Right forelimb (tissue), 1 donor: ENCODE data around the gene CHST8.
A peak's percentile ranks its signal among the peaks of the same experiment; 100 is the strongest.

Source experiments
- DNase-seq: peaks from one replicate; pipeline ENCODE4 v3.0.0-alpha.2; 2018

The CHST8 gene

GRCh38 chr19:33675501-33676124 is 53.9 kb downstream of the CHST8 start:
- DNase-seq = no peak

- DNase-seq = no peak
These were observed 55.4 kb downstream of the CHST8 start for GRCh38 chr19:33676999-33677665.

DNA sequence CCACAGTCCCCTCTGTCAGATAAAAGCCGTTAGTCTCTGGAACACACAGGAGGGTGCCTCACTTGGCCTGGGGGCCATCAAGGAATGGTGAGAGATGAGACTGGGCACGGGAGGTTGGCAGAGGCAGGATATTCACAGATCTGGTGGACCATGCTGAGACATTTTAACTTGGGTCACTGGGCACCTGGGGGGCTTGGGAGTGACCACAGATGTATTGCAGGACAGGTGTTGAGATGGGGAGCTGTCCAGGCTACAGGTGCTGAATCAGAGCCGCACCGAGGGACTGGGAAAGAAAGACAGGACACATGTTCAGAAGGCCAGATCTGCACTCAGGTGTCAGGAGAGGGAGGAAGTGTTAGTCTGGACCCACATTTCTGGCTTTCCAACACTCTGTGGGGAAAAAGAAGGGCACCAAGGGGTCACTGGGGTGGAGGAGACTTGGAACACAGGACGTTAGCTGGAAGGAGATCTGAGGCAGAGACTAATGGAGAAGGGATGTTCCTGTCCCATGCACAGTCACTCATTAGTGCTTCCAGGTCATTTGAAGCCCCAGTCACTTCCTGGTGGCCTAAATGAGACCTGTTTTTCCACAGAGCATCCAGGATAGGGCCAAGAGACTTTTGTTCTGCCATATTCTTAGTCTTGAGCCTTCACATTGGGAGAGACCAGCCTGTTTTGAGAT is 56.1 kb downstream of the CHST8 start:
- DNase-seq = no peak

DNA sequence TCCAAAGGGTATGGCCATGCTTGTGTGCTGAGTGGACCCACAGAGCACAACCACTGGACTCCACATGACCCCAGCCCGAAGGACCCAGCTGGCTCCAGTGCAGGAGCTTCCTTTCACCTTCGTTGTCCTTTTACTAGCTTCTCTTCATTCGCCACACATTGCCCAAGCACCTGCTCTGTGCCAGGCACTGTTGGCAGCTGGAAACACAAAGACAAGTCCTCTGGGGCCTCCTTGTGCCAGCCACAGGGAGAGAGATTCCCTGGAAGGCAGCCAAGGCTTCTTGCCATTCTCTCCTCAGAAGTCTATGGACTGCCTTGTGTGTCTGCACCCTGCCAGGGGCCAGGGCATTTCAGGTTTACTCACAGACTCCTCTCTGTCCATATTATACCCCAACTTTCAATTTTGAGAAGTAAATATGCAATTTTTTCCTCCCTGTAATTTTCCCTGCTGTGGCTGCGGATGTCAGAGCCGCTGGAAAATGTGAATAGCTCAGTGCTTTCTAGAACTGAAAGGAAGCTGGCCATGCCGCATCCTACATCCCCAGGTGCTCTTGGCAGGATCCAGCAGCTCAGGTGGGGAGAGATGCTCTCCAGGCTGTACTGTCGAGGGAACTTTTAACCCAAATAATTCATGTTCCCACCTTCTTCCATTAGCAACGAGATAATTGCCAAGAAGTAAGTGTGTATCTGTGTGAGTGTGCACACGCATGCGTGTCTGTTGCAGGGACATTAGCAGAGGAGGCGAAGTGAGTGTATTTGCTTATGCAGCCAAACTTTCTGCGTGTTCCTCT is 57.2 kb downstream of the CHST8 start:
- DNase-seq = no peak

- no peak for DNase-seq
These were observed 57.9 kb downstream of the CHST8 start for GRCh38 chr19:33679696-33680095.

DNA sequence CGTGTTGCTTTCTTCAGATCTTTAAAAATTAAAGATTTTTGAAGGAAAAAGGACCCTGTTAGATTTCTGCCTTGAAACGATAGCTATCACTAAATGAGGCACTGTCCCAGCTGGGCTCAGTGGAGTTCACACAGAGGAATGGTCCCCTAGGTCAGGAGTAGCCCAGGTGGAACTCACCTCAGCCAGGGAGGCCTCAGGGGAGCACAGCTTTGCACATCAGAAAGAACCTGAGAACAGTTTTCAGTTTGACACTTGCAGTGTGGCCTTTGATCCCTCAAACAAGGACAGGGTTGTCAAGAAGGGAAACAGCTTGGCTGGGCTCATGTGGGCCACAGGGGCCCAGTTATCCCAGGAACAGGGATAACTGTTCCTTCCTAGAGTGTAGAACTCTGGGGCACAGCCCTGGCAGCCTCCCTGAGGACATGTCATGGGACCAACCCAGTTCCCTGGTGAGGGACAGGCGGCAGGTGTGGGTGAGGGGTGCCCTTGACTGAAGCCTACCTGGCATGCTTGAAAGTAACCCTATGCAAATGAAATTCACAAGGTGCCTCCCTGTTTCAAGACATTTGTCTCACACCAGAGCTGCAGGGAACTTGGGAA is 59.4 kb downstream of the CHST8 start:
- DNase-seq = no peak

DNA sequence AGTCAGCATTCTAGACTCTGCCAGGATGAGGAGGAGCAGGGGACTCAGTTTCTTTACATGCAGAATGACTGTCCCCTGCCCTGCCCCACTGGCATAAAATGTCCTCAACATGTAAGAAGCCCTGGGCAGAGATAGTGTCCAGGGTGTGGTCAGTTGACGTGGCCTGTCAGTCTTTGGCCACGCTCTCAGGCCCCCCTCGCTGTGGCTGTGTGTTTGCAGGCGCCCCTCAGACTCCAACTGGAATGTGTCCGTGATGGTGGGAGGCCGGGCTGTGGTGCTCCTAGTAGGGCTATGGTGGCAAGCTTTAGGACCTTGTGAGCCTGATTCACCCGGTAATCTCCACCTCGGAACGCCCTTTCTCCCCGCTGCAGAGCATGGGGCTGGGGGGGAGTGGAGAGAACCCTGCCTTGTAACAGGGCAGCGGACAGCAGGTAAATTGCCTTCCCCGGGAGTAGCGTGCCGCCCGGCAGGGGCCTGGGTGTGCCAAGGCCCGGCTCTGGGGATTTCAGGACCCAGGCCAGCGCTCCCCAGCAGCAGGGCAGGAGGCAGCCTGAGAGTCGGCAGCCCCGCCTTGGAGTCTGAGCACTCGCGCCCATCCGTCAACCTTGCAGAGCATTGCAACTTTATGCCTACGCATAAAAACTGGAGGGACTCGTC is 62.3 kb downstream of the CHST8 start:
- peak; percentile 57 for DNase-seq

DNA sequence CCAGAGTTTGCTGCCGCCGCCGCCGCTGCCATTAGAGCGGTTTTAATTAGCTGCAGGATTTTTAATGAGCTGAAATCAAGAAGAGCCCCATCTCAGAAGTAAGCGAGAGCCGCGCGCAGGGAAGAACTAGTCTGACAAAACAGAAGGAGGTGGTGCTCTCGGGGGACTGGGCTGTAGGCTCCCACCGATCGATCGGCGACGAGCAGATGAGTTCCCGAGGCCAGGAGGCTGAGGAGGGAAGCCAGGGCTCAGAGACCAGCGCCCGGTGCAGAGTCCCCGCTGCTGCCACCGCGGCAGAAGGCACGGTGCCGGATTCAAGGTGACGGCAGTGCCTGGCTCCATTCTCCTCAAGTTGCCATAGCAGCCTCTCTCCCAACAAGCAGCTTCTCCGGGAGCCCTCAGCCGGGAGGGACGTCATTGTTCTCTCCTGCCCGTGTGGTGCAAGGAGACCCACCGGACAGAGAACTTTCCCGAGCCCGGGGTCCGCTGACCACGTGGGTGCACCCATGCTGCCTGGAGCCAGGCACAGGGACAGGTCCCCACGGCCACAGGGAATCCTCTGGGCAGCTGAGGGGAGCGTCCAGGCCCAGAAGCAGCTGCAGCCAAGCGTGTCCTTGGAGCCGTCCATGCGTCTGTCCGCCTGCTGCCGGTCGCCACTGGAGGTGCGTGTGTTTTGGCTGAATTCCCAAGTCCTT is 62.9 kb downstream of the CHST8 start:
- no peak for DNase-seq

- DNase-seq = no peak
These were observed 63.8 kb downstream of the CHST8 start for GRCh38 chr19:33685541-33685940.

DNA sequence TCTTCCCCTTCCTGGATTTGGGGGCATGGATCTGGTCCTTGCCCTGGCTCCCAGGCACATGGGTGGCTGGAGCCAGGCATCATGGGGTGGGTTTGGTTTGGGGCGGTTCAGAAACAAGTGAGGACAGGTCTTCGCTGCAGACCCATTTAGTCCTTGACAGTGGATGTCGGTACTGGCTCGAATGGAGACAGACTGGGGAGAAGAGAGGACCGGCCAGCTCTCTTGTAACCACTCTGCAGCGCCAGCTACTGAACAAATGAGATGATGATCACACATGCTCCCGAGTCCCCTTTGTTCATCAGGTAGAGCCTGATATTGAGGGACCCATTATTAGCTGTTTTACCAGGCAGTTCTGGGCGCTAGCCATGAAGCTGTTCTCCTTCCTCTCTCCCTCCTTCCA is 64.5 kb downstream of the CHST8 start:
- DNase-seq = no peak

GRCh38 chr19:33686687-33687480 is 65.1 kb downstream of the CHST8 start:
- no peak for DNase-seq

GRCh38 chr19:33687481-33688170 is 65.9 kb downstream of the CHST8 start:
- no peak for DNase-seq

GRCh38 chr19:33688171-33688992 is 66.6 kb downstream of the CHST8 start:
- DNase-seq = no peak

GRCh38 chr19:33689138-33689746 is 67.5 kb downstream of the CHST8 start:
- no peak for DNase-seq

- DNase-seq = no peak
These were observed 68.1 kb downstream of the CHST8 start for GRCh38 chr19:33689868-33690267.

DNA sequence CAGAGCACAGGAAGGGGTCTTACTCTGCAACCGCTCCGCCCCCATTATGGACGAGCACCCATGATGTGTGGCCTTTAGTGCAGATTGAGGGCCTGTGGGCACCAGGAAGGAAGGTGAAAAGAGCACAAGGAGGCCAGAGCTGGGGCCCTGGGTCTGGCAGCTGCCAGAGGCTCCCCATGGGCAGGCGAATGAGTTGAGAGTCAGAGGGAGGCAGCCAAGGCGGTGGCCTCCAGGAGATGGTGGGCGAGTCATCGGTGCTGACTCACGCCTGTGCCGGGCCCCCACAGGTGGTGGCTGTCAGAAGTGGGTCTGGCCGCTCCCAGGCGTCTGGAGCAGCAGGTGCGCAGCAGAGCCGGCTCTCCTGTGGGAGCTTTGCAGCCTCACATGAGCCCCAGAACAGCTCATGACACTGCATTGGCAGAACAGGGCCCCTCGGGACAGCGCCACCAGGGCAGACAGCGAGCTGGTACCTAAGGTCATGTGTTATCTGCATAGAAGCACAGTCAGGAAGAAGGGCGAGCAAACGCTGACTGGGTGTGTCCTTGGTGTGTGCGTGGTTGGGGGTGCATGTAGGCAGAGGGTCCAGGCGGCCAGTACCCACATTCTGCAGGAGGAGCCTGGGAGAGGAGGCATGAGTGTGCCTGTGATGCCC is 68.8 kb downstream of the CHST8 start:
- no peak for DNase-seq

- no peak for DNase-seq
These were observed 69.3 kb downstream of the CHST8 start for GRCh38 chr19:33691030-33691427.

GRCh38 chr19:33691736-33692135 is 70.0 kb downstream of the CHST8 start:
- DNase-seq = no peak
